Testis (tissue), 2 donors: ENCODE results near the gene DAB2IP.

ENCODE experiments used
- CTCF ChIP-seq, 3 experiments: fragments of 450-650 bp in 2 of 3; fragments of 200-600 bp in 1 of 3; sonication (generic) in 1 of 3; IDR thresholded peaks; one replicate each; pipeline ENCODE4 v1.5.1; 2016 to 2019; ENCODE audit warnings: antibody characterized with exemption in 3 of 3, mild to moderate bottlenecking in 2 of 3, moderate library complexity in 1 of 3
- POLR2A ChIP-seq: fragments of 450-650 bp; IDR thresholded peaks from one replicate; pipeline ENCODE4 v1.6.1; 2017; ENCODE audit warnings: antibody characterized with exemption, mild to moderate bottlenecking, moderate library complexity

GRCh38 chr9:121786998-121787422, 135.6 kb downstream of the DAB2IP start:
- TF ChIP-seq POLR2A (no peak), CTCF (IDR thresholded peaks at IDR 0.05) (no peak)
